ENCODE data around the gene HTR6.

DNA sequence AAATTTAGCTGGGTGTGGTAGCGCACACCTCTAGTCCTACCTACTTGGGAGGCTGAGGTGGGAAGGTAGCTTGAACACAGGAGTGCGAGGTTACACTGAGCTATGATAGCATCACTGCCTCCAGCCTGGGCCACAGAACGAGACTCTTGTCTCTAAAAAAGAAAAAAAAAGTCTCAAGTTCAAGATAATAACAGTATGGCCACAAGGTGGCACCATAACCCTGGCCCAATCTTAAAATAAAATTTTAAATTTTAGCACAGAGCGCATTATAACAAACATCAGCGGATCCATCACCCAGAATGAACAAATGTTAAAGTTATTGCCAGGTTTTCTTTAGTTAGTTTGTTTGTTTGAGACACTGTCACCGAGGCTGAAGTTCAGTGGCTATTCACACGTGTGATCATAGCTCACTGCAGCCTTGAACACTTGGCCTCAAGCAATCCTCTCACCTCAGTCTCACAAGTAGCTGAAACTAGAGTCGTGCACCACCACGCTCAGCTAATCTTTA is 2.9 kb upstream of the HTR6 start:
- TF ChIP-seq, protein P1, sequence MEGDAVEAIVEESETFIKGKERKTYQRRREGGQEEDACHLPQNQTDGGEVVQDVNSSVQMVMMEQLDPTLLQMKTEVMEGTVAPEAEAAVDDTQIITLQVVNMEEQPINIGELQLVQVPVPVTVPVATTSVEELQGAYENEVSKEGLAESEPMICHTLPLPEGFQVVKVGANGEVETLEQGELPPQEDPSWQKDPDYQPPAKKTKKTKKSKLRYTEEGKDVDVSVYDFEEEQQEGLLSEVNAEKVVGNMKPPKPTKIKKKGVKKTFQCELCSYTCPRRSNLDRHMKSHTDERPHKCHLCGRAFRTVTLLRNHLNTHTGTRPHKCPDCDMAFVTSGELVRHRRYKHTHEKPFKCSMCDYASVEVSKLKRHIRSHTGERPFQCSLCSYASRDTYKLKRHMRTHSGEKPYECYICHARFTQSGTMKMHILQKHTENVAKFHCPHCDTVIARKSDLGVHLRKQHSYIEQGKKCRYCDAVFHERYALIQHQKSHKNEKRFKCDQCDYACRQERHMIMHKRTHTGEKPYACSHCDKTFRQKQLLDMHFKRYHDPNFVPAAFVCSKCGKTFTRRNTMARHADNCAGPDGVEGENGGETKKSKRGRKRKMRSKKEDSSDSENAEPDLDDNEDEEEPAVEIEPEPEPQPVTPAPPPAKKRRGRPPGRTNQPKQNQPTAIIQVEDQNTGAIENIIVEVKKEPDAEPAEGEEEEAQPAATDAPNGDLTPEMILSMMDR (IDR thresholded peaks at IDR 0.05) = peak; percentile 58 to 80 (median 67)
- TF ChIP-seq POLR2A (IDR thresholded peaks at IDR 0.05) = no peak
